GM06990 (cell line): ENCODE data around the gene MED13L.

Experiments used
- DNase-seq: peaks from one replicate; pipeline ENCODE4 v3.0.0-alpha.2; 2011; ENCODE audit not compliant: insufficient read length; ENCODE audit errors: extremely low read depth
- H3K27me3 ChIP-seq: replicated peaks from 2 replicates; pipeline ENCODE4 v1.6.0; 2011; ENCODE audit warnings: low read length; ENCODE audit not compliant: control insufficient read depth, insufficient read depth
- H3K36me3 ChIP-seq: 2 replicates; pipeline ENCODE4 v1.5.1; 2011; ENCODE audit warnings: low read length; ENCODE audit not compliant: control insufficient read depth, insufficient read depth
- H3K4me3 ChIP-seq: replicated peaks from 2 replicates; pipeline ENCODE4 v1.5.1; 2011; ENCODE audit warnings: low read depth, mild to moderate bottlenecking, control low read depth, low read length
- TF ChIP-seq, protein P1 (sequence below): IDR thresholded peaks from 2 replicates; pipeline ENCODE4 v1.5.1; 2011; ENCODE audit warnings: low read length, control low read depth, mild to moderate bottlenecking, inconsistent platforms; ENCODE audit not compliant: insufficient read depth, poor library complexity, severe bottlenecking

Gene MED13L

DNA sequence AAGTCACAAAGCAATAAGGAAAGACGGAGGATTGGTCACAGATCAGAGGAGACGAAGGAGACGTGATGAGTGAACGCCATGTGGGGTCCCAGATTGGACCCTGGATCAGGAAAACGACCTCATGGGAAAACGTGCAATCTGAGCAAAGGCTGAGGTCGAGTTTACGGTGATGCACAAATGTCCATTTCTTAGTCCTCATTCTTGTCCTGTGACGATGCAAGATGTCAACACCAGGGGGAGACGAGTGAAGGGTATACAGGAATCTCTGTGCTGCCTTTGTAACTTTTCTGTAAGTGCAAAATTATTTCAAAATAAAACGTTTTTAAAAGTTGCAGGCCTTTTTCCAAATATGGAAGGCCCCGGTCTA, 329.8 kb downstream of the MED13L start:
- H3K27me3 ChIP-seq: no peaks in the 10 kb centered on the region
- TF ChIP-seq, protein P1, sequence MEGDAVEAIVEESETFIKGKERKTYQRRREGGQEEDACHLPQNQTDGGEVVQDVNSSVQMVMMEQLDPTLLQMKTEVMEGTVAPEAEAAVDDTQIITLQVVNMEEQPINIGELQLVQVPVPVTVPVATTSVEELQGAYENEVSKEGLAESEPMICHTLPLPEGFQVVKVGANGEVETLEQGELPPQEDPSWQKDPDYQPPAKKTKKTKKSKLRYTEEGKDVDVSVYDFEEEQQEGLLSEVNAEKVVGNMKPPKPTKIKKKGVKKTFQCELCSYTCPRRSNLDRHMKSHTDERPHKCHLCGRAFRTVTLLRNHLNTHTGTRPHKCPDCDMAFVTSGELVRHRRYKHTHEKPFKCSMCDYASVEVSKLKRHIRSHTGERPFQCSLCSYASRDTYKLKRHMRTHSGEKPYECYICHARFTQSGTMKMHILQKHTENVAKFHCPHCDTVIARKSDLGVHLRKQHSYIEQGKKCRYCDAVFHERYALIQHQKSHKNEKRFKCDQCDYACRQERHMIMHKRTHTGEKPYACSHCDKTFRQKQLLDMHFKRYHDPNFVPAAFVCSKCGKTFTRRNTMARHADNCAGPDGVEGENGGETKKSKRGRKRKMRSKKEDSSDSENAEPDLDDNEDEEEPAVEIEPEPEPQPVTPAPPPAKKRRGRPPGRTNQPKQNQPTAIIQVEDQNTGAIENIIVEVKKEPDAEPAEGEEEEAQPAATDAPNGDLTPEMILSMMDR: no peak
- no peak for DNase-seq
- no peak overlapping the region for H3K4me3 ChIP-seq
- no peaks in the 10 kb centered on the region for H3K36me3 ChIP-seq

DNA sequence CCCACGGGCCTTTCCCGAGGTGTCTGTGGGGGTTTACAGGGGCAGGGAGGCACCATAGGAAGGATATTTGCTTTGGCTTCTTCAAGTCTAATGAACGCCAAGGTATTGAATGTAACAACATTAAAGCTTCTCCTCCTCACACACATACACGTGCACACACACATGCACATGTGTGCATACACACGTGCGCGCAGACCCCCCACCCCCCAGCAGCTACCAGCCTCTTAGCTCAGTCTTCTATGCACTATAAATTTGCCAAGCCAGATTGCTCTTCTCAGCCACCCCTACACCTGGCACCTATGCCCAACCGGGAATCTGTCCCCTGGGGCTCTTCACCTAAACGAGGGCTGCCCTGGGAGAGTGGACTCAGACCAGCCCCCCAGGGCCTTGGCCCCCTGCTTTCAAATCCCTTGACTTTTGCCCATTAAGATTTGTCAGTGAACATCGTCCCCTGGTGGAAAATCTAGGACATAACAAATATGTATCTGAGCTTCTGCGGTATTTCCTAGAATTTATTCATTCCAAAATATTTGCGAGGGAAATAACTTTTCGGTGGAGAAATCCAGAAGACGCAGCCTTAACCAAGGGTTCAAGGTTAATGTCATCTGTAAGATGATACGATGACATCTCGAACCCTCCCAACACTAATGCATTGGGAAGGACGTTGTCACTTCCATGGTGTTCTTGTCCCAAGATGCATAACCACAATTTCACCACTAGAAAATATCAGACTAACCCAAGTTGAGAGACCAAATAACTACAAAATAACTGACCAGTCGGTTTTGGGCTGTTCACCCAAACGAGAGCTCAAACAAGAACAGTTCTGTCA, 330.4 kb downstream of the MED13L start:
- Histone ChIP-seq H3K27me3 (no peaks in the 10 kb centered on the region), H3K36me3 (no peaks in the 10 kb centered on the region), H3K4me3 (no peak overlapping the region)
- no peak for DNase-seq
- TF ChIP-seq, protein P1: peak; percentile 55

GRCh38 chr12:115946092-115946491, 331.4 kb downstream of the MED13L start:
- DNase-seq: no peak
- Histone ChIP-seq H3K36me3 (no peaks in the 10 kb centered on the region), H3K27me3 (no peaks in the 10 kb centered on the region), H3K4me3 (no peak overlapping the region)
- TF ChIP-seq, protein P1: no peak

GRCh38 chr12:115945491-115945885, 332.0 kb downstream of the MED13L start:
- Histone ChIP-seq H3K27me3 (no peaks in the 10 kb centered on the region), H3K4me3 (no peak overlapping the region), H3K36me3 (no peaks in the 10 kb centered on the region)
- DNase-seq: no peak
- TF ChIP-seq, protein P1: no peak

- Histone ChIP-seq H3K36me3 (no peaks in the 10 kb centered on the region), H3K27me3 (no peaks in the 10 kb centered on the region), H3K4me3 (no peak overlapping the region)
- DNase-seq: no peak
- TF ChIP-seq, protein P1: no peak
Observed at GRCh38 chr12:115944837-115945490, 332.5 kb downstream of the MED13L start.

GRCh38 chr12:115944392-115944742, 333.1 kb downstream of the MED13L start:
- DNase-seq: no peak
- TF ChIP-seq, protein P1: no peak
- Histone ChIP-seq H3K36me3 (no peaks in the 10 kb centered on the region), H3K4me3 (no peak overlapping the region), H3K27me3 (no peaks in the 10 kb centered on the region)
